ENCODE measurements around the gene ROR2.

Gene ROR2

GRCh38 chr9:91697201-91697600, 252.8 kb downstream of the ROR2 start:
- intact Hi-C loops (cut with DNase I) = no loop called here
- no peak for DNase-seq

GRCh38 chr9:91694081-91694870, 255.8 kb downstream of the ROR2 start:
- intact Hi-C loops (cut with DNase I) = no loop called here
- no peak for DNase-seq

GRCh38 chr9:91693226-91693625, 256.8 kb downstream of the ROR2 start:
- intact Hi-C loops (cut with DNase I) = no loop called here
- DNase-seq = no peak

GRCh38 chr9:91690540-91691249, 259.3 kb downstream of the ROR2 start:
- intact Hi-C loops (cut with DNase I) = no loop called here
- DNase-seq = no peak

- no peak for DNase-seq
- intact Hi-C loops (cut with DNase I) = loop anchor here (10.0 kb wide), 1 partner anchor 774 kb away; no protein-coding TSS in a partner anchor
Observed at GRCh38 chr9:91689006-91689405, 261.0 kb downstream of the ROR2 start.

- DNase-seq = no peak
- intact Hi-C loops (cut with DNase I) = loop anchor here (10.0 kb wide), 1 partner anchor 768 kb away; no protein-coding TSS in a partner anchor
Observed at GRCh38 chr9:91683269-91683668, 266.8 kb downstream of the ROR2 start.

GRCh38 chr9:91682806-91683205, 267.2 kb downstream of the ROR2 start:
- DNase-seq = no peak
- intact Hi-C loops (cut with DNase I) = loop anchor here (10.0 kb wide), 1 partner anchor 768 kb away; no protein-coding TSS in a partner anchor

GRCh38 chr9:91681461-91682305, 268.3 kb downstream of the ROR2 start:
- DNase-seq = peak; percentile 68 to 91 (median 82)
- intact Hi-C loops (cut with DNase I) = loop anchor here (10.0 kb wide), 1 partner anchor 767 kb away; no protein-coding TSS in a partner anchor

GRCh38 chr9:91680998-91681397, 269.0 kb downstream of the ROR2 start:
- intact Hi-C loops (cut with DNase I) = loop anchor here (10.0 kb wide), 1 partner anchor 766 kb away; no protein-coding TSS in a partner anchor
- no peak for DNase-seq

- intact Hi-C loops (cut with DNase I) = loop anchor here (10.0 kb wide), 1 partner anchor 765 kb away; no protein-coding TSS in a partner anchor
Observed at GRCh38 chr9:91680106-91680505, 269.9 kb downstream of the ROR2 start.

GRCh38 chr9:91678807-91679580, 271.0 kb downstream of the ROR2 start:
- intact Hi-C loops (cut with DNase I) = no loop called here
- DNase-seq = peak in 1 of 42 donors; percentile 31

More at GRCh38 chr9:91680106-91680505, 269.9 kb downstream of the ROR2 start:
- peak in 1 of 42 donors; percentile 10 for DNase-seq

GRCh38 chr9:91677822-91678436, 272.1 kb downstream of the ROR2 start:
- DNase-seq = no peak
- intact Hi-C loops (cut with DNase I) = no loop called here

- intact Hi-C loops (cut with DNase I) = no loop called here
- DNase-seq = no peak
Observed at GRCh38 chr9:91677331-91677730, 272.7 kb downstream of the ROR2 start.

- intact Hi-C loops (cut with DNase I) = no loop called here
- DNase-seq = no peak
Observed at GRCh38 chr9:91676046-91676445, 274.0 kb downstream of the ROR2 start.

GRCh38 chr9:91664663-91665062, 285.4 kb downstream of the ROR2 start:
- intact Hi-C loops (cut with DNase I) = no loop called here
- no peak for DNase-seq

- no peak for DNase-seq
- intact Hi-C loops (cut with DNase I) = no loop called here
Observed at GRCh38 chr9:91663858-91664257, 286.2 kb downstream of the ROR2 start.

- intact Hi-C loops (cut with DNase I) = no loop called here
- no peak for DNase-seq
Observed at GRCh38 chr9:91661451-91661850, 288.6 kb downstream of the ROR2 start.

- no peak for DNase-seq
- intact Hi-C loops (cut with DNase I) = no loop called here
Observed at GRCh38 chr9:91660521-91660920, 289.5 kb downstream of the ROR2 start.

All from head of caudate nucleus (tissue), 42 donors.